Activated T-helper 2 cell treated with anti-CD3 and anti-CD28 coated beads, Interferon-gamma antibody, Interleukin-2, Interleukin-4, amounts not matched to agents 10 μg/mL and 5 μg/mL and 100 μg/mL, durations not matched to agents 14 hours and 24 hours and 36 hours (primary cell): ENCODE data around the gene LY6G5C. TPM values are rescaled to one million over a fixed set of nuclear protein-coding genes. Genes with fewer than 3 reads are reported as not detected.
A peak's percentile ranks its signal among the peaks of the same experiment; 100 is the strongest.

Source experiments
- DNase-seq: peaks from one replicate; pipeline ENCODE4 v3.0.0; 2021; ENCODE audit warnings: low spot score
- H3K27ac Mint-ChIP-seq: one replicate; pipeline ENCODE4 v1.8.0; 2021; ENCODE audit warnings: mixed read lengths
- H3K27me3 Mint-ChIP-seq: one replicate; pipeline ENCODE4 v1.8.0; 2021; ENCODE audit warnings: low read depth, mixed read lengths
- H3K36me3 Mint-ChIP-seq: one replicate; pipeline ENCODE4 v1.8.0; 2021; ENCODE audit warnings: low read depth, mixed read lengths
- H3K4me1 Mint-ChIP-seq: one replicate; pipeline ENCODE4 v1.8.0; 2021; ENCODE audit warnings: low read depth, mixed read lengths
- H3K4me3 Mint-ChIP-seq: one replicate; pipeline ENCODE4 v1.8.0; 2021; ENCODE audit warnings: low read depth, mild to moderate bottlenecking, moderate library complexity, mixed read lengths
- H3K9me3 Mint-ChIP-seq: one replicate; pipeline ENCODE4 v1.8.0; 2021; ENCODE audit warnings: mixed read lengths
- intact Hi-C: fragments of 100-400 bp; cut with micrococcal nuclease; formaldehyde crosslinking; loops from one replicate; pipeline ENCODE4 v1.15.1; 2023
- total RNA-seq: library from RNA; stranded (reverse); gene quantifications from 2 replicates; pipeline ENCODE4 v1.2.3, GENCODE V29; 2022

Gene LY6G5C
- total RNA-seq, 1 donor from 2014 or later, result 4.6 TPM

- Mint-ChIP-seq H3K36me3 (peaks cover 55% of the 10 kb centered on the region), H3K9me3 (no peaks in the 10 kb centered on the region), H3K4me1 (peaks cover 16% of the 10 kb centered on the region), H3K27me3 (no peaks in the 10 kb centered on the region), H3K27ac (no peak overlapping the region), H3K4me3 (no peak overlapping the region)
- intact Hi-C loops, result no loop called here
- no peak for DNase-seq
These were observed 12.0 kb upstream of the LY6G5C start for GRCh38 chr6:31692886-31693285.

DNA sequence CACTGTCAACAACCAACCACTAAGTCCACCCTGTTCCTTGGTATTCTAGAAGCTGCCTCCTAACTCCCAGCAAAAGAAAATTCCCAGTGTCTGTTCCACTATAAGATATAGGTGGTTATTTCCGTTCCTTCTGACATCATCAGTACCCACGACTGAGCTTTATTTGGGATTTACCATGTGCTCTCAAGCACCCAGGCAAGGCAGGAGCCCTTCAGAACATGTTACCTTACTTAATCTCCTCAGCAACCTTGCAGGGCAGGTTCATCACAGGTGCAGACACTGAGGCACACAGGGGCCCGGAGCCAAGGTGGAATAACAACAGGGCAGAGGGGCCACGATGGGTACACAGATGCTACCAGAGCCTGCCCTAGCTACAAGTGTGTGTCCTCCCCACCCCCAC lies 11.5 kb upstream of the LY6G5C start:
- no peaks in the 10 kb centered on the region for H3K27me3 Mint-ChIP-seq
- peaks cover 55% of the 10 kb centered on the region for H3K36me3 Mint-ChIP-seq
- no peaks in the 10 kb centered on the region for H3K9me3 Mint-ChIP-seq
- intact Hi-C loops, result no loop called here
- H3K4me3 Mint-ChIP-seq, result no peak overlapping the region
- DNase-seq, result no peak
- peak overlapping the region; percentile 18 for H3K27ac Mint-ChIP-seq
- peaks cover 11% of the 10 kb centered on the region for H3K4me1 Mint-ChIP-seq

GRCh38 chr6:31691564-31692108 lies 10.8 kb upstream of the LY6G5C start:
- H3K4me1 Mint-ChIP-seq, result peaks cover 10% of the 10 kb centered on the region
- intact Hi-C loops, result no loop called here
- no peak overlapping the region for H3K27ac Mint-ChIP-seq
- H3K36me3 Mint-ChIP-seq, result peaks cover 52% of the 10 kb centered on the region
- H3K9me3 Mint-ChIP-seq, result no peaks in the 10 kb centered on the region
- DNase-seq, result no peak
- H3K27me3 Mint-ChIP-seq, result no peaks in the 10 kb centered on the region
- H3K4me3 Mint-ChIP-seq, result no peak overlapping the region

DNA sequence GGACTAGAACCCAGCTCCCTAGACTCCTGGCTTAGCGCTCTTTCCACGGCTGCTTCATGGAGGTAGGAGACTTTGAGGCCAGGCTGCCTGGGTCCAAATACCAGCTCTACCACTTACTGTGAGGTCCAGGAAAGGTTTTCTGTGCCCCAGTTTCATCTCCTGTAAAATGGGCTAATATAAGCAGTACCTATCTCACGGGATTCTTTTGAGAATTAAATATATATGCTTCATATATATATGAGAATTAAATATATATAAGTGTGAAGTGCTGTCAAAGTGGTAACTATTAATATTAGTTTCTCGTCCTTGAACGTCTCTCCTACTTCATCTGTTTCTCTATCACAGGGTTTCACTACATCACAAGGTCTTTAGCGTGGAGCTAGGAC lies 10.2 kb upstream of the LY6G5C start:
- intact Hi-C loops, result no loop called here

DNA sequence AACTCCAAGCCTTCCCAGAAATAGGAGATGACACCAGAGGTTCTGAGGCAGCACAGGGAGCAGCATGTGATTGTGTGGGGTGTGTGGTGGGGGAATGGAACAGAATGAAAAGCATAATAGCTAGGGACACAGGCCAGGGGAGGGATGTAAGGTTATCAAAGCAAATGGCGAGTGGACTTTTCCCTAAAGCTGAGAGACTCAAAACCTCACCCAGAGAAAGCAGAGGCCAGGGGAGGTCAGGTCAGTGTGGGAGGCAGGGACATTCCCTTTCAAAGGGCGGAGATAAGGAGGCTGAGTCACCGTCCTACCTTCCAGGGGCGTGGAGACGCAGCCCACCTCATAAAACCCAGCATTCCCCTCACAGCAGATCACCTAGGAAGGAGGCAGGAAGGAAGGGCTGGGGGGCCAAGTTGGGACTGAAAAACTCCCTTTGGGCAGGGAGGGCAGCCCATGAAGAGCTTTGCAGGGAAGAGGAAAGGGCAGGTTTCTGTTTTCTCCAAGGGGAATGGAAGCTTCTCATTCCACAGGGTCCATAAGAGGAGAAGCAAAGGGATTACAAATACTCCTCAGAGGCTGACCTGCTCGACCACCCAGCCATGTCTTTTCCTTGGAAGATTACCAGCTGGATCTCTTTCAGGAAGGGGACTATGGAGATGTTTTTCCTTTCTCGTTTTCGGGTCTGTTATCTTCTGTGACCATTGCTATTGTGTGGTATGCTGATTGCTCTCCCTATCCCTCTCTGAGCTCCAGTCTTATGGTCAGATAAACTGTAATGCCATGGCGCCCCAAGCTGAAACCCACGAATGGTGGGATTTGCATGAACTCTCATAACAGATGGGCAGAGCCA lies 9.6 kb upstream of the LY6G5C start:
- Mint-ChIP-seq H3K4me3 (no peak overlapping the region), H3K27ac (no peak overlapping the region), H3K4me1 (peaks cover 10% of the 10 kb centered on the region), H3K36me3 (peaks cover 57% of the 10 kb centered on the region), H3K9me3 (no peaks in the 10 kb centered on the region), H3K27me3 (no peaks in the 10 kb centered on the region)
- no peak for DNase-seq
- intact Hi-C loops, result no loop called here

More for the DNA sequence above, 10.2 kb upstream of the LY6G5C start:
- no peak overlapping the region for H3K4me3 Mint-ChIP-seq
- H3K27me3 Mint-ChIP-seq, result no peaks in the 10 kb centered on the region
- no peak for DNase-seq
- H3K9me3 Mint-ChIP-seq, result no peaks in the 10 kb centered on the region
- peaks cover 10% of the 10 kb centered on the region for H3K4me1 Mint-ChIP-seq
- H3K27ac Mint-ChIP-seq, result no peak overlapping the region
- peaks cover 52% of the 10 kb centered on the region for H3K36me3 Mint-ChIP-seq

- no peaks in the 10 kb centered on the region for H3K27me3 Mint-ChIP-seq
- intact Hi-C loops, result loop anchor here (10.0 kb wide), 1 partner anchor 265 kb away; the partner anchor contains the start of genes NELFE and SKIC2
- no peaks in the 10 kb centered on the region for H3K9me3 Mint-ChIP-seq
- no peak overlapping the region for H3K27ac Mint-ChIP-seq
- DNase-seq, result no peak
- no peak overlapping the region for H3K4me3 Mint-ChIP-seq
- peaks cover 10% of the 10 kb centered on the region for H3K4me1 Mint-ChIP-seq
- peaks cover 50% of the 10 kb centered on the region for H3K36me3 Mint-ChIP-seq
These were observed 8.6 kb upstream of the LY6G5C start for GRCh38 chr6:31689249-31690110.

DNA sequence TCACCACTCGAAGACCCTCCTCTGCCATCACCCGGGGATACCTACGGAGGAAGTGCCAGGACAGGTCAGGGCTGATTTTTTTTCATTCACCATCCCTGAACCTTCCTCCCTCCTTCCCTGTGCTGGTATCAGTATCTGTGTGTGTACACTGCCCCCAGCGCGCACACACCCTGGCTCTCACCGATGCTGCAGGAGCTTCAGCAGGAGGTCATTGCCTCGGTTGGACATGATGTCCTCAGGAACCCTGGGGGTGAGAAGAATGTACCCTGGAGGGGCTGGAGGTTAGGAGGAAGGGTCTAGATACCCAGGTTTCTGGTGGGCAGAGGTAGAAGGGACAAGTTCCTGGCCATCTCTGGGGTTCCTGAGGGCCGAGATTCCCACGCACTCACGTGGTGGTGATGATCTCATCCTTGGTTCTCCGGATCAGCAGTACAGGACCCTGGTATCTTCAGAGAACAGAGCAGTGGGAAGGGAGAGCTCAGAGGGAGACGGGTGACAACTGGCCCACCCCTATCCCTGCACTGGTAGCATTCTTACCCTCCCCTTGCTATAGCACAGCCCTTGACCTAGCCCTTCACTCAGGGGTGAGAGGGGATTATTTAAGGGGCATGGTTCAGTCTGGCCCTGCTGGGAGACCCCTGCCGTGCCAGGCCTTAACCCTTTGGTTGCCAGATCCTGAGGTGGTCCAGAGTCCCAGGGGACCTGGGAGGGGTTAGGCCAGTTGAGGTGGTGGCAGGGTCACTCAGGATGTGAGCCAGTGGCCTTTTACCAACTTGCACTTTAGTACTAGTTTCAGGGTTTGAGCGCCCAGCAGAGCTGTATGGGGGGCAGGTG lies 7.2 kb upstream of the LY6G5C start:
- Mint-ChIP-seq H3K4me3 (no peak overlapping the region), H3K27me3 (no peaks in the 10 kb centered on the region), H3K4me1 (peaks cover 10% of the 10 kb centered on the region), H3K27ac (no peak overlapping the region), H3K36me3 (peaks cover 44% of the 10 kb centered on the region), H3K9me3 (no peaks in the 10 kb centered on the region)
- intact Hi-C loops, result loop anchor here (10.0 kb wide), 1 partner anchor 267 kb away; the partner anchor contains the start of genes NELFE and SKIC2
- no peak for DNase-seq

DNA sequence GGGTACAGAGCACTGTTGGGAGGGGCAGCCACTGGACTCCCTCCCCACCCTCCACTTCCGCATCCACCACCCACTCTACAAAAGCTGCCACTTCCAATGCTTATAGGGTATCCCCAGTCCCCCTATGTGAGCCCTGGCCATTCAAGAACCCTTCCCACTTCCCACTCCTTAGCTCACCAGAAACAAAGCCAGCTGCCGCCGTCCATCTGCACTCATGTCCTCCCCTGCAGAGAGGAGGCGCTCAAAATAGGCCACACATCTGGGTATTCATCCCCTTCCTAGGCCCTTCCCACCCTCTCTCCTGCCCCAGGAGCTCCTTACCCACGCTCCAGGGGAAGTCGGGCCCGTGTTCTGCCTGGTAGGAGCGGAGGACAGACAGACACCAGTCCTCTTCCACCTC lies 6.5 kb upstream of the LY6G5C start:
- Mint-ChIP-seq H3K4me3 (no peak overlapping the region), H3K4me1 (peaks cover 10% of the 10 kb centered on the region), H3K27me3 (no peaks in the 10 kb centered on the region), H3K27ac (no peak overlapping the region), H3K9me3 (no peaks in the 10 kb centered on the region), H3K36me3 (peaks cover 37% of the 10 kb centered on the region)
- intact Hi-C loops, result loop anchor here (10.0 kb wide), 1 partner anchor 267 kb away; the partner anchor contains the start of genes NELFE and SKIC2
- DNase-seq, result no peak

DNA sequence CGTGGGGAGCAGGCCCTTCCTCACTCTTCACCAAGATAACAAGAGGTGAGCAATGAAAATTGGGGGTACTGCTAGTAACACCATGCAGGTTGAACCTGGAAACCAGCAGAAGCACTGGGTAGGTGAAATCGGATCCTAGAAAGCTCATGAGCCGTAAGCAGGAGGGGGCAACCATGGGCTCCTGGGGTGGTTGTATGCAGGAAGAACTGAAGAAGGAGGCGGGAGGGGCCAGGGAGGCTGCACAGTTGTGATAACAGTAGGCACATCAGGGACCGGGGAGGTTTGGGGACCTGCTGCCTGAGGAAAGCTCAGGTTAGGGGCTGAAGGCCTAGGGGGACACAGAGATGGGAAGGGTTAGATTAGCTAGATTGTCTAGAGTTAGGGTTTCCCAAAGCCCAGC lies 5.6 kb upstream of the LY6G5C start:
- no peak for DNase-seq
- peak overlapping the region; percentile 13 for H3K27ac Mint-ChIP-seq
- H3K27me3 Mint-ChIP-seq, result no peaks in the 10 kb centered on the region
- H3K36me3 Mint-ChIP-seq, result peaks cover 34% of the 10 kb centered on the region
- intact Hi-C loops, result loop anchor here (10.0 kb wide), 1 partner anchor 268 kb away; the partner anchor contains the start of genes NELFE and SKIC2
- no peaks in the 10 kb centered on the region for H3K9me3 Mint-ChIP-seq
- H3K4me3 Mint-ChIP-seq, result no peak overlapping the region
- peaks cover 12% of the 10 kb centered on the region for H3K4me1 Mint-ChIP-seq

GRCh38 chr6:31683591-31683990 lies 2.7 kb upstream of the LY6G5C start:
- Mint-ChIP-seq H3K27me3 (no peaks in the 10 kb centered on the region), H3K4me3 (no peak overlapping the region), H3K36me3 (peaks cover 21% of the 10 kb centered on the region), H3K9me3 (no peaks in the 10 kb centered on the region), H3K27ac (no peak overlapping the region), H3K4me1 (peaks cover 16% of the 10 kb centered on the region)
- intact Hi-C loops, result loop anchor here (5.0 to 10.0 kb wide), 2 partner anchors 149 to 271 kb away; partner anchors contain the start of genes NELFE and SKIC2
- DNase-seq, result no peak

GRCh38 chr6:31681135-31681671 lies 336 bp upstream of the LY6G5C start:
- intact Hi-C loops, result loop anchor here (2.0 to 10.0 kb wide), 3 partner anchors 58 to 274 kb away; partner anchors contain the start of genes NELFE and SKIC2
- Mint-ChIP-seq H3K27ac (no peak overlapping the region), H3K9me3 (no peaks in the 10 kb centered on the region), H3K27me3 (no peaks in the 10 kb centered on the region), H3K4me3 (peak overlapping the region; percentile 73), H3K36me3 (peaks cover 7% of the 10 kb centered on the region), H3K4me1 (peaks cover 21% of the 10 kb centered on the region)
- DNase-seq, result no peak
